ENCODE measurements around the gene TNFRSF11A. TPM values are rescaled to one million over a fixed set of nuclear protein-coding genes. Genes with fewer than 3 reads are reported as not detected.

Gene TNFRSF11A
- polyA plus RNA-seq, 4 donors = 15.0 to 25.4 (median 20.0) TPM

GRCh38 chr18:62386091-62386490 lies 61.0 kb downstream of the TNFRSF11A start:
- H3K27me3 ChIP-seq (ENCODE audit: control insufficient read depth in 3 of 3, insufficient read depth in 3 of 3, low read length in 3 of 3) = peaks cover 0 to 2% (median 0%) of the 10 kb centered on the region in 3 donors
- peaks cover 0 to 6% (median 0%) of the 10 kb centered on the region in 3 donors for H3K4me1 ChIP-seq (ENCODE audit: control insufficient read depth in 3 of 3, insufficient read depth in 2 of 3, low read depth in 1 of 3, low read length in 2 of 3)
- no peak overlapping the region for H3K27ac ChIP-seq (ENCODE audit: low read depth in 1 of 3, low read length in 2 of 3)
- peaks cover 0 to 34% (median 9%) of the 10 kb centered on the region in 3 donors for H3K36me3 ChIP-seq (ENCODE audit: control insufficient read depth in 3 of 3, insufficient read depth in 2 of 3, low read depth in 1 of 3, low read length in 3 of 3)
- WGBS, 3 donors = 92 to 94% (median 93%) methylated on average over 5 of the region's 5 CpGs
- H3K9me3 ChIP-seq (ENCODE audit: control insufficient read depth in 2 of 2, insufficient read depth in 1 of 2, low read depth in 1 of 2, low read length in 1 of 2) = no peaks in the 10 kb centered on the region
- FAIRE-seq (no peak), DNase-seq (no peak)
- H3K4me3 ChIP-seq (ENCODE audit: low read depth in 1 of 3, low read length in 3 of 3) = no peak overlapping the region

DNA sequence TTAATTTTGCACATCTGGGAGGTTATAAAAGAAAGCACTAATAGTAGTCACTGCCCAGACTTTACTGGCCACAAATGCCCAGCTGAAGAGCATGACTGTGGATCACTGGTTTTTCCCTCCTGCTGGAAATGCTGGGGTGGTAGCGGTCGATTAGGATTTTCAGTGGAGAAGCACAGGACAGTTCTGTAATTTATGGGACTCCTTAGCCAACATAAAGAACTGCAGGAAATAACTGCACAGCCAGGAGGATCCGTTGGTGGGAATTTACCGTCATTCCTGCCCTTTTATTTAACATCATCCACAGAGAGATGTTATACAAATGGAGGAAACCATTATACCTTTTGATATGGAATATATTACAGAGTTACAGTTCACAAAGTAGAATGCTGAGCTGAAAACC lies 61.5 kb downstream of the TNFRSF11A start:
- no peak overlapping the region for H3K4me3 ChIP-seq (ENCODE audit: low read depth in 1 of 3, low read length in 3 of 3)
- no peak overlapping the region for H3K27ac ChIP-seq (ENCODE audit: low read depth in 1 of 3, low read length in 2 of 3)
- H3K9me3 ChIP-seq (ENCODE audit: control insufficient read depth in 2 of 2, insufficient read depth in 1 of 2, low read depth in 1 of 2, low read length in 1 of 2) = peaks cover 0 to 5% of the 10 kb centered on the region in 2 donors
- H3K36me3 ChIP-seq (ENCODE audit: control insufficient read depth in 3 of 3, insufficient read depth in 2 of 3, low read depth in 1 of 3, low read length in 3 of 3) = peaks cover 0 to 34% (median 8%) of the 10 kb centered on the region in 3 donors
- peaks cover 0 to 6% (median 0%) of the 10 kb centered on the region in 3 donors for H3K4me1 ChIP-seq (ENCODE audit: control insufficient read depth in 3 of 3, insufficient read depth in 2 of 3, low read depth in 1 of 3, low read length in 2 of 3)
- peaks cover 0 to 2% (median 0%) of the 10 kb centered on the region in 3 donors for H3K27me3 ChIP-seq (ENCODE audit: control insufficient read depth in 3 of 3, insufficient read depth in 3 of 3, low read length in 3 of 3)
- DNase-seq = no peak
- WGBS, 3 donors = 72 to 81% (median 74%) methylated on average over 4 of the region's 4 CpGs
- FAIRE-seq = no peak

- peaks cover 0 to 6% of the 10 kb centered on the region in 2 donors for H3K9me3 ChIP-seq (ENCODE audit: control insufficient read depth in 2 of 2, insufficient read depth in 1 of 2, low read depth in 1 of 2, low read length in 1 of 2)
- H3K4me3 ChIP-seq (ENCODE audit: low read depth in 1 of 3, low read length in 3 of 3) = no peak overlapping the region
- no peak overlapping the region for H3K27ac ChIP-seq (ENCODE audit: low read depth in 1 of 3, low read length in 2 of 3)
- DNase-seq = peak; percentile 24 to 57
- WGBS, 3 donors = 11 to 52% (median 26%) methylated on average over 2 of the region's 2 CpGs
- no peak for FAIRE-seq
- H3K27me3 ChIP-seq (ENCODE audit: control insufficient read depth in 3 of 3, insufficient read depth in 3 of 3, low read length in 3 of 3) = peaks cover 0 to 2% (median 2%) of the 10 kb centered on the region in 3 donors
- H3K36me3 ChIP-seq (ENCODE audit: control insufficient read depth in 3 of 3, insufficient read depth in 2 of 3, low read depth in 1 of 3, low read length in 3 of 3) = peaks cover 0 to 31% (median 8%) of the 10 kb centered on the region in 3 donors
- H3K4me1 ChIP-seq (ENCODE audit: control insufficient read depth in 3 of 3, insufficient read depth in 2 of 3, low read depth in 1 of 3, low read length in 2 of 3) = peaks cover 0 to 6% (median 0%) of the 10 kb centered on the region in 3 donors
Observed at GRCh38 chr18:62387257-62387656, 62.1 kb downstream of the TNFRSF11A start.

- peaks cover 0 to 28% (median 8%) of the 10 kb centered on the region in 3 donors for H3K36me3 ChIP-seq (ENCODE audit: control insufficient read depth in 3 of 3, insufficient read depth in 2 of 3, low read depth in 1 of 3, low read length in 3 of 3)
- no peak overlapping the region for H3K4me3 ChIP-seq (ENCODE audit: low read depth in 1 of 3, low read length in 3 of 3)
- peaks cover 0 to 6% of the 10 kb centered on the region in 2 donors for H3K9me3 ChIP-seq (ENCODE audit: control insufficient read depth in 2 of 2, insufficient read depth in 1 of 2, low read depth in 1 of 2, low read length in 1 of 2)
- peaks cover 0 to 6% (median 0%) of the 10 kb centered on the region in 3 donors for H3K4me1 ChIP-seq (ENCODE audit: control insufficient read depth in 3 of 3, insufficient read depth in 2 of 3, low read depth in 1 of 3, low read length in 2 of 3)
- H3K27me3 ChIP-seq (ENCODE audit: control insufficient read depth in 3 of 3, insufficient read depth in 3 of 3, low read length in 3 of 3) = peaks cover 0 to 2% (median 0%) of the 10 kb centered on the region in 3 donors
- WGBS, 3 donors = 92 to 94% (median 93%) methylated on average over 16 of the region's 16 CpGs
- FAIRE-seq = no peak
- no peak for DNase-seq
- H3K27ac ChIP-seq (ENCODE audit: low read depth in 1 of 3, low read length in 2 of 3) = no peak overlapping the region
Observed at GRCh38 chr18:62388855-62389760, 64.0 kb downstream of the TNFRSF11A start.

DNA sequence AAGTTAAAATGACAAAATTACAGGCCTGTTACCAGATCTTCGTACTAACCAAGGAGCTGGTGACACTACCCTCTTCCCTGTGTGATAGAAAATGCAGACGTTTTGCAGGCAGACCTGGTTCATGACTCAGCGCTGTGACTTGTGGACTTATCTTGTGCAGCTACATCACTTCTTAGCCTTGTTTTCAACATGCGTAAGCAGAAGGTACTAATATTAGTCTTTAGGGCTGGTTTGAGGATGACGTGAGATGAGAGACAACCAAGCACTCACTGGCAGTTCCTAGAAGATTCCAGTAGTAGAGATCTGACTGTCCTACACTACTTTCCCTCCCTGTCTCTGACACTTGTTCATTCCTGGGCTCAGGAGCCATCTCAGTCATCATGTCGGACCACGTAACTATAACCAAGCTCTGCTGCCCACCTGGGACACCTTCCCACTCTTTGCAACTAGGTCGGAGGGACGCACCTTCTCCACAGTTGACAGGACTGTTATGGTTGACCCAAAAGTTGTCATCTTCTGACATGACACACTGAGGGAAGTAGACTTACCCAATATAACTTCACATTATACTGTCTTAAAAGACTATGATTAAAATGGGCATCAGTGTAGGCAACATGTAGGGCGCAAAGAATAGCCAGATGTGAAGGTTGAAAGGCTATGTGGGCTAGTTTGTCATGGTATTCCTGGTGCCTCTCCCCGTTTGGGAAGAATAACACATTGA lies 64.8 kb downstream of the TNFRSF11A start:
- DNase-seq = no peak
- Histone ChIP-seq H3K27me3 (ENCODE audit: control insufficient read depth in 3 of 3, insufficient read depth in 3 of 3, low read length in 3 of 3) (peaks cover 0 to 2% (median 0%) of the 10 kb centered on the region in 3 donors), H3K4me1 (ENCODE audit: control insufficient read depth in 3 of 3, insufficient read depth in 2 of 3, low read depth in 1 of 3, low read length in 2 of 3) (peaks cover 0 to 6% (median 0%) of the 10 kb centered on the region in 3 donors), H3K27ac (ENCODE audit: low read depth in 1 of 3, low read length in 2 of 3) (no peak overlapping the region), H3K36me3 (ENCODE audit: control insufficient read depth in 3 of 3, insufficient read depth in 2 of 3, low read depth in 1 of 3, low read length in 3 of 3) (peaks cover 0 to 23% (median 7%) of the 10 kb centered on the region in 3 donors), H3K9me3 (ENCODE audit: control insufficient read depth in 2 of 2, insufficient read depth in 1 of 2, low read depth in 1 of 2, low read length in 1 of 2) (peaks cover 0 to 6% of the 10 kb centered on the region in 2 donors), H3K4me3 (ENCODE audit: low read depth in 1 of 3, low read length in 3 of 3) (no peak overlapping the region)
- no peak for FAIRE-seq
- 85 to 91% (median 90%) methylated on average over 11 of the region's 11 CpGs for WGBS, 3 donors

DNA sequence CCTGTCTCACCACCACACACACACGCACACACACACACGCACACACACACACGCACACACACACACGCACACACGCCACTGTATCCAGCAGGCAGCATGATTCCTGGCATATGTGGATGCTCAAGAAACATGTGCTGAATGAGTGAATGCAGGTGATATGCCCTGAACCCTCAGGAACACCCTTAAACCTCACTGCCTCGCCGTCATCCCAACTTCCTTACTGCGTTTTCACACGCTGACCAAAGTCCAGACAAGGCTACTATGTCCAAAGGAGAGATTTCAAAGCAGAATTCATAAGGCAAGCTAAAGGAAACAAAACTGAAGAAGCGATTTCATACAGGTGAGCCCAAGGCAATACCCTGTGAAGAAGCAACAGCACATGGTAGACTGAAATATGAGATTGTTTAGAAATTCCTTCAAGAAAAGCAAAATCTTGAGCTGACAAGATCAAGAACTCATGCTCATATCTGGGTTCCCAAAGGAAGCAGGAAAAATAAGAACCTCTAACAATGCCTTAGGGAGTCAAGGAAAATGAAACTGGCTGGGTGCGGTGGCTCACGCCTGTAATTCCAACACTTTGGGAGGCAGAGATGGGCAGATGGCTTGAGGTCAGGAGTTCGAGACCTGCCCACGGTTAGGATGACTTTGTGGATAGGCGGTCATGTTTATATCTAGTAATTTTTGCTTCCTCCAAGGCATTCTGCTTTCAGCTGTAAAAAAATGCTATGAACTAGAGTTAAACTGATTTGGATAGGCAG lies 69.1 kb downstream of the TNFRSF11A start:
- Histone ChIP-seq H3K4me3 (ENCODE audit: low read depth in 1 of 3, low read length in 3 of 3) (peak overlapping the region in 1 of 3 donors; percentile 25), H3K9me3 (ENCODE audit: control insufficient read depth in 2 of 2, insufficient read depth in 1 of 2, low read depth in 1 of 2, low read length in 1 of 2) (peaks cover 0 to 6% of the 10 kb centered on the region in 2 donors), H3K27ac (ENCODE audit: low read depth in 1 of 3, low read length in 2 of 3) (peak overlapping the region; percentile 10 to 80 (median 41)), H3K27me3 (ENCODE audit: control insufficient read depth in 3 of 3, insufficient read depth in 3 of 3, low read length in 3 of 3) (peaks cover 0 to 2% (median 0%) of the 10 kb centered on the region in 3 donors), H3K4me1 (ENCODE audit: control insufficient read depth in 3 of 3, insufficient read depth in 2 of 3, low read depth in 1 of 3, low read length in 2 of 3) (no peaks in the 10 kb centered on the region), H3K36me3 (ENCODE audit: control insufficient read depth in 3 of 3, insufficient read depth in 2 of 3, low read depth in 1 of 3, low read length in 3 of 3) (peaks cover 0 to 3% (median 0%) of the 10 kb centered on the region in 3 donors)
- FAIRE-seq = no peak
- DNase-seq = peak; percentile 71 to 94
- 28 to 73% (median 48%) methylated on average over 15 of the region's 15 CpGs for WGBS, 3 donors

GRCh38 chr18:62396381-62396780 lies 71.3 kb downstream of the TNFRSF11A start:
- peak overlapping the region in 1 of 3 donors; percentile 44 for H3K4me3 ChIP-seq (ENCODE audit: low read depth in 1 of 3, low read length in 3 of 3)
- DNase-seq (no peak), FAIRE-seq (no peak)
- H3K27me3 ChIP-seq (ENCODE audit: control insufficient read depth in 3 of 3, insufficient read depth in 3 of 3, low read length in 3 of 3) = peaks cover 0 to 5% (median 0%) of the 10 kb centered on the region in 3 donors
- H3K36me3 ChIP-seq (ENCODE audit: control insufficient read depth in 3 of 3, insufficient read depth in 2 of 3, low read depth in 1 of 3, low read length in 3 of 3) = no peaks in the 10 kb centered on the region
- peaks cover 0 to 2% (median 0%) of the 10 kb centered on the region in 3 donors for H3K4me1 ChIP-seq (ENCODE audit: control insufficient read depth in 3 of 3, insufficient read depth in 2 of 3, low read depth in 1 of 3, low read length in 2 of 3)
- WGBS, 3 donors = 81 to 84% (median 82%) methylated on average over 3 of the region's 3 CpGs
- H3K9me3 ChIP-seq (ENCODE audit: control insufficient read depth in 2 of 2, insufficient read depth in 1 of 2, low read depth in 1 of 2, low read length in 1 of 2) = peaks cover 0 to 4% of the 10 kb centered on the region in 2 donors
- H3K27ac ChIP-seq (ENCODE audit: low read depth in 1 of 3, low read length in 2 of 3) = no peak overlapping the region

Measured in small intestine (tissue), 7 donors.